ENCODE measurements around the gene STEAP3.

Gene STEAP3

DNA sequence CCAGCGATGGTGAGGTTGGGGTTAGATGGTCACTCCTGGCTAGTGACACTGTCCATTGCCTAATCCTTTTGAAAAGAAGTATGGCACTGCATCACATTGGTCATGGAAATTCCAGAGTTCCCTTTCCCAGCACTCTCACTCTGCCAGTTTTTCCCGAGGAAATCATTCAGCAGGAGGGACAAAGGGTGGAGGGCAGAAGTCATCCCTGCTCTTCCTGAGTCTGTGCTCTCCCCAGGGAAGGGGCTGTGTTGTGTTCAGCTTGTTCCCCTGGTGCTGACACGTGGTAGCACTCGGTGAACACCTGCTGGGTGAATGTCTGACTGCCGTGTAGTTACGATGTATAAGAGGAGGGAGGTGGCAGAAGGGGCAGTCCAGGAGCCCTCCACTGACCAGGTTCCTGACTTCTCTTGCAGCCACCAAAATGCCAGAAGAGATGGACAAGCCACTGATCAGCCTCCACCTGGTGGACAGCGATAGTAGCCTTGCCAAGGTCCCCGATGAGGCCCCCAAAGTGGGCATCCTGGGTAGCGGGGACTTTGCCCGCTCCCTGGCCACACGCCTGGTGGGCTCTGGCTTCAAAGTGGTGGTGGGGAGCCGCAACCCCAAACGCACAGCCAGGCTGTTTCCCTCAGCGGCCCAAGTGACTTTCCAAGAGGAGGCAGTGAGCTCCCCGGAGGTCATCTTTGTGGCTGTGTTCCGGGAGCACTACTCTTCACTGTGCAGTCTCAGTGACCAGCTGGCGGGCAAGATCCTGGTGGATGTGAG lies 21.6 kb downstream of the STEAP3 start:
- Mint-ChIP-seq H3K36me3 (ENCODE audit: low read depth) (no peaks in the 10 kb centered on the region), H3K4me1 (ENCODE audit: low read depth) (no peaks in the 10 kb centered on the region), H3K4me3 (no peak overlapping the region), H3K9me3 (no peaks in the 10 kb centered on the region), H3K27ac (no peak overlapping the region), H3K27me3 (no peaks in the 10 kb centered on the region)

DNA sequence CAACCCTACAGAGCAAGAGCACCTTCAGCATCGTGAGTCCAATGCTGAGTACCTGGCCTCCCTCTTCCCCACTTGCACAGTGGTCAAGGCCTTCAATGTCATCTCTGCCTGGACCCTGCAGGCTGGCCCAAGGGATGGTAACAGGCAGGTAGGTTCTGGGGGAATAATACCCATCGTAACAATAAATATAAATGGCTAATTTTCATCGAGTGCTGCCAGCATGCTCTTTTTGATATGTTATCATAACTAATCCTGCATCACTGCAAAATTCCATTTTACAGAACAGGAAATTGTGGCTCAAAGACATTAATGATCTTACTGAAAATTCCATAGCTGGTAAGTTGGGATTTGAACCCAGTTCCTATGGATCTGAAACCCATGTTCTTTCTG lies 22.2 kb downstream of the STEAP3 start:
- no peak overlapping the region for H3K27ac Mint-ChIP-seq
- no peaks in the 10 kb centered on the region for H3K9me3 Mint-ChIP-seq
- no peaks in the 10 kb centered on the region for H3K36me3 Mint-ChIP-seq (ENCODE audit: low read depth)
- H3K27me3 Mint-ChIP-seq, result no peaks in the 10 kb centered on the region
- no peaks in the 10 kb centered on the region for H3K4me1 Mint-ChIP-seq (ENCODE audit: low read depth)
- H3K4me3 Mint-ChIP-seq, result no peak overlapping the region

DNA sequence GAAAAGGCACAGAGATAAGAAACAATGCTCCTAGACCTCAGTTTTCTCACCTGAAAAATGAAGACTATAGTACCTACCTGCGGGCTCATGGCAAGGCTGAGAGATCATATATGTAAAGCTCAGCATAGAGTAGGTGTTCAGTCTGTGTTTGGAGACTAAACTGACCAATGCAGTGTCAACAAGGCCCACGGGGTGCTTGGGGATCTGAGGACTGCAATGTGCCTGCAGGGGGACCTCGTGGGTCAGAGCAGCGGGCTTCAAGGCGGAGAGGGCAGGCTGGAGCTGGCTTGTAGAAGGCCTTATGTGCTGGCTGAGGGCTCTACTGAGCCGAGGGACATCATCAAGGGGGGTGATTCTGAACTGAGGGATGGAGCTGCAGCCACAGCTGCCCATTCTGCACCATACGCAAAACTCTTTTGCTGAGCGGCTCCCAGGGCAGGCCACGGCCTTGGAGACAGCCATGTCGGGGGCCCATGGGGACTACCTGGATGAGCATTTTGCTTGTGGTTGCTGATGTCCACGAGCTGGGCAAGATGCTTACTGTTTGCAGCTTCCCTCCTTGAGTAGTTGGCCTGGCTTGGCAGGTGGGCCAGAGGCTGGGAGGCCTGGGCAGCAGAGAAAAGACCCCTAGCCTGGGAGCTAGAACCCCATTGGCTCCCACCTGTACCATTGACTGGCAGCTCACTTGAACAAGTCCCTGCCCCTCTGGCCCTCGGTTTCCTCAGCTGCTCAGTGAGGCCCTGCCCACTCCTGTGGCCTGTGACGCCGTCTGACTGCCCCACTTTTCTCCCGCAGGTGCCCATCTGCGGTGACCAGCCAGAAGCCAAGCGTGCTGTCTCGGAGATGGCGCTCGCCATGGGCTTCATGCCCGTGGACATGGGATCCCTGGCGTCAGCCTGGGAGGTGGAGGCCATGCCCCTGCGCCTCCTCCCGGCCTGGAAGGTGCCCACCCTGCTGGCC lies 23.5 kb downstream of the STEAP3 start:
- H3K27me3 Mint-ChIP-seq, result no peaks in the 10 kb centered on the region
- no peak overlapping the region for H3K27ac Mint-ChIP-seq
- no peaks in the 10 kb centered on the region for H3K9me3 Mint-ChIP-seq
- no peak overlapping the region for H3K4me3 Mint-ChIP-seq
- no peaks in the 10 kb centered on the region for H3K4me1 Mint-ChIP-seq (ENCODE audit: low read depth)
- H3K36me3 Mint-ChIP-seq (ENCODE audit: low read depth), result no peaks in the 10 kb centered on the region

DNA sequence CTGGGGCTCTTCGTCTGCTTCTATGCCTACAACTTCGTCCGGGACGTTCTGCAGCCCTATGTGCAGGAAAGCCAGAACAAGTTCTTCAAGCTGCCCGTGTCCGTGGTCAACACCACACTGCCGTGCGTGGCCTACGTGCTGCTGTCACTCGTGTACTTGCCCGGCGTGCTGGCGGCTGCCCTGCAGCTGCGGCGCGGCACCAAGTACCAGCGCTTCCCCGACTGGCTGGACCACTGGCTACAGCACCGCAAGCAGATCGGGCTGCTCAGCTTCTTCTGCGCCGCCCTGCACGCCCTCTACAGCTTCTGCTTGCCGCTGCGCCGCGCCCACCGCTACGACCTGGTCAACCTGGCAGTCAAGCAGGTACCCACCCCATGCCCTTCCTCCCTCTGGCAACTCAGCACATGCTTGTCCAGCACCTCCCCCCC lies 24.2 kb downstream of the STEAP3 start:
- Mint-ChIP-seq H3K4me3 (no peak overlapping the region), H3K27ac (no peak overlapping the region), H3K4me1 (ENCODE audit: low read depth) (no peaks in the 10 kb centered on the region), H3K27me3 (no peaks in the 10 kb centered on the region), H3K9me3 (no peaks in the 10 kb centered on the region), H3K36me3 (ENCODE audit: low read depth) (no peaks in the 10 kb centered on the region)

DNA sequence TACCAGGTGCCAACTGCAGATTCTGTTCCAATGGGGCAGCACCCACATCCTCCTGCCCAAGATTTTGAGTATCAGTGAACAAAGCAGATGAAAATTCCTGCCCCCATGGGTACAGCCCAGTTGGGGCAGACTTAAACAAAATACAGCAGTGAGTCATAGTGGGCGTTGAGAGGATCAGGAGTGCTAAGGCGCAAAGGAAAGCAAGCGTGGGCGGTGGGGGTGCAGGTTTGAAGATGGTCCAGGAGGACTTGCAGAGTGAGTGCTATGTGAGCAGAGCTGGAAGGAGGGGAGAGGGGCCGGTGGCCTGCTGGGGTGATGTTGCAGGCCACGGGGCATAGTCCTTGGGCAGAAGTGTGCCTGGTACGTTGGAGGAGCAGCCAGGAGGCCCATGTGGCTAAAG lies 24.7 kb downstream of the STEAP3 start:
- Mint-ChIP-seq H3K4me1 (ENCODE audit: low read depth) (no peaks in the 10 kb centered on the region), H3K4me3 (no peak overlapping the region), H3K36me3 (ENCODE audit: low read depth) (no peaks in the 10 kb centered on the region), H3K9me3 (no peaks in the 10 kb centered on the region), H3K27me3 (no peaks in the 10 kb centered on the region), H3K27ac (no peak overlapping the region)

DNA sequence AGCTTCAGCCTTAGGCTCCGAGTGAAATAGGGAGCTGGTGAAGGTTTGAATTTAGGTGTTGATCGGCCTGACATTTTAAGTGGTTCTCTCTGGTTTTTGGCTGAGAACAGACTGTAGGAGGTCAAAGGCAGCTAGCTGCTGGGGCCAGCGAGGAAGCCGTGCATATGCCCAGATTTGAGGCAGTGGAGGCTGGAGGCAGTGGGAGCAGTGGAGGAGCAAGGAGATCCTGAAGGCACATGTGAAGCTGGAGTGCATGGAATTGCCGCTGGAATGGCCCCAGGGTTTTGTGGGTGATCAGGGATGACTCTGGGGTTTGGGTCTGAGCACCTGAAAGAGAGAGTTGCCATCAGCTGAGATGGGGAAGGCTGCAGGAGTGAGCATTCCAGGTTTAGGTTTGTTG lies 25.1 kb downstream of the STEAP3 start:
- Mint-ChIP-seq H3K9me3 (no peaks in the 10 kb centered on the region), H3K4me3 (no peak overlapping the region), H3K4me1 (ENCODE audit: low read depth) (no peaks in the 10 kb centered on the region), H3K27me3 (no peaks in the 10 kb centered on the region), H3K27ac (no peak overlapping the region), H3K36me3 (ENCODE audit: low read depth) (no peaks in the 10 kb centered on the region)

DNA sequence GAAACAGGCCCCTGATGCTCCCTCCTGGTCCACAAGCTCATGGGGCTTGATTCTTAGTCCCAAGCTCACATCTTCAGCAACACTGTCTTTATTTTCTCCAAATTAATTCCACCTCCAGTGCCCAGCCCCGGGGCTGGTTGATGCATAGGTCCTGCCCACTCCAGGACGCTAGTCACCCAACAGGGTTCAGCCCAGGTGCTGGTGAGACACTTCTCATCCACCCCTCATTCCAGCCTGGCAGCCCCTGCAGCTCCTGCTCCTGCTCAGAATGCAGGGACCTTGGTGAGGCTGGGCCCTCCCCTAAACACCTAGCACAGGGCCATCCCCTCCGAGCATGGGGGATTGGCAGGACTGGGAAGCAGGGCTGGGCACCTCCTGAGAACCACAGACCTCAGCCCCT lies 25.7 kb downstream of the STEAP3 start:
- no peaks in the 10 kb centered on the region for H3K36me3 Mint-ChIP-seq (ENCODE audit: low read depth)
- no peaks in the 10 kb centered on the region for H3K4me1 Mint-ChIP-seq (ENCODE audit: low read depth)
- H3K27me3 Mint-ChIP-seq, result no peaks in the 10 kb centered on the region
- no peaks in the 10 kb centered on the region for H3K9me3 Mint-ChIP-seq
- H3K27ac Mint-ChIP-seq, result no peak overlapping the region
- H3K4me3 Mint-ChIP-seq, result no peak overlapping the region

DNA sequence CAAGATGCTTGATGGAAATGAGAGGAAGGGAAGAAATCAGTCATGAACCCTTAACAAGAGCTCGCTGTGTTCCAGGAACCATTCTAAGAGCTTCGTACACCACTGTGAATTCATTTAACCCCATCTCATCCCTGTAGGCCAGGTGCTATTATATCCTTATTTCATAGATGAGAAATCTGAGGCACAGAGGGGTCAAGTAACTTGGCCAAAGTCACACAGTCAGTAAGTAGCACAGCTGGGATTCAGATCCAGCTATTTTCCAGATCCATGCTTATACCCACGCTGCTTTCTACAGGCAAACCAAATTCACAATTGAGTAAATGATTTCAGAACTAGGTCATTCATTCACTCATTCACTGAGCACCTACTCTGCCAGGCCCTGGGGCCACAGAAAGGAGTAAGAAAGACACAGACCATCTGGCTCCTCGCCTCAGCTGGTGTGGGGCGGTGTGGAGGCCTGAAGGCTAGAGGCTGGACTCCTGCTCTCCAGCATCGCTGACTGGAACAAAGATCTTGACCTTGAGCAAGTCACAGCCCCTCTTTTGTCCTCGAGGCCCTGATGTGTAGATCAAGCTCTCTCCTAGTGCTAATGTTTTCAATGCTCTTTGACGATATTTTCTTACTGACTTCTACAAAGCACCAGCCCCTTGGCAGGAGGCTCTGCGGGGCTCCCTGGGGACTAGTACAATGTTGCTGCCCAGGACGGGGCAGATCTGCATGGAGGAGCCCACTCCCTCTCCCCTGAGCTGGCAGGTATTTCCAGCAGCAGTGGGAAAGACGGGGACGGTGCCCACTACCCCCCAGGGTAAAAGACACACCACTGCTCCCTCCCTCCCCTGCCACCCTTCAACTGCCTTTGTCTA lies 26.5 kb downstream of the STEAP3 start:
- Mint-ChIP-seq H3K4me1 (ENCODE audit: low read depth) (no peaks in the 10 kb centered on the region), H3K27ac (no peak overlapping the region), H3K36me3 (ENCODE audit: low read depth) (no peaks in the 10 kb centered on the region), H3K4me3 (no peak overlapping the region), H3K27me3 (no peaks in the 10 kb centered on the region), H3K9me3 (no peaks in the 10 kb centered on the region)

DNA sequence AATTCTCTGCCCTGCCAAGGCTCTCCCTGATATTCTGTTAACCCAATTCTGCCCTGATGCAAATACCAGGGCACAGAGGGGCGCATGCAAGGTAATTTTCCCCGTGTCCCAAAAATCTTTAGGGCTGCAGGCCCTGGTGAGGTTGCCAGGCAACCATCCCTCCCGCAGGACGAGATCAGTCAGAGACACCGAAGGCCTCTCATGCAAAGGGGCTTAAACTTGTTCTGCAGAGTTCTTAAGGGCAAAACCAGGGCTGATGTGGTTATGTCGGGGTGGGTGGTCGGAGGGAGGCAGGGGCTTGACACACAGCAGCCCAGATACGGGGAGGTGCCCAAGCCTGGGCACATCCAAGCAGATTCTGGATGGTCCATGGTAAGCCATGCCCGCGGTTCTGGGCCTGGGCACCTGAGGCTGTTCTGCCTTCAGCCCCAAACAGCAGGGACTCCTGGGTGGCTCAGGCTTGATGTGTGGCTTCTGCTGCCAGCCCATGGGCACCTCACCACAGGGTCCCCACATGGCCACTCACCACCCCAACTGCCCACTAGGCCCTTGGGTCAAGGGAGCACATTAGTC lies 27.2 kb downstream of the STEAP3 start:
- Mint-ChIP-seq H3K27me3 (no peaks in the 10 kb centered on the region), H3K4me1 (ENCODE audit: low read depth) (no peaks in the 10 kb centered on the region), H3K4me3 (no peak overlapping the region), H3K9me3 (no peaks in the 10 kb centered on the region), H3K36me3 (ENCODE audit: low read depth) (no peaks in the 10 kb centered on the region), H3K27ac (no peak overlapping the region)

DNA sequence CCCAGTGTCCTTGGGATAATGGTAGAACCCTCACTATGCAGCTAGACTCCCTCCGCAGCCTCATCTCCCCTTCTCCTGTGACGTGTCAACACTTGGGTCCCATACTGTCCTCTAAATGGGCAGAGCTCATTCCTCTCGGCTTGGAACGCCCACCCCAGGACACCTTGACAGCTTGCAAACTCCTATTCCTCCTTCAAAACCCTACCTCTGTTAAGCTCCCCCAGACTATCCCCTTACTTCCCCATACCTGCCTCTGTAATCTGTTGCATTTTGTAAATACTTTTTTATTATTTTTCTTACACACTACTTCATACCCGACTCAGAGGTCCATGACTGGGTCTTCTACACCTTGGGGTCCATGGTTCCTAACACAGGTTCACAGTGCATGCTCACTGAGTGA lies 28.0 kb downstream of the STEAP3 start:
- H3K9me3 Mint-ChIP-seq, result no peaks in the 10 kb centered on the region
- H3K27ac Mint-ChIP-seq, result no peak overlapping the region
- H3K4me1 Mint-ChIP-seq (ENCODE audit: low read depth), result no peaks in the 10 kb centered on the region
- no peaks in the 10 kb centered on the region for H3K36me3 Mint-ChIP-seq (ENCODE audit: low read depth)
- H3K4me3 Mint-ChIP-seq, result no peak overlapping the region
- H3K27me3 Mint-ChIP-seq, result no peaks in the 10 kb centered on the region

DNA sequence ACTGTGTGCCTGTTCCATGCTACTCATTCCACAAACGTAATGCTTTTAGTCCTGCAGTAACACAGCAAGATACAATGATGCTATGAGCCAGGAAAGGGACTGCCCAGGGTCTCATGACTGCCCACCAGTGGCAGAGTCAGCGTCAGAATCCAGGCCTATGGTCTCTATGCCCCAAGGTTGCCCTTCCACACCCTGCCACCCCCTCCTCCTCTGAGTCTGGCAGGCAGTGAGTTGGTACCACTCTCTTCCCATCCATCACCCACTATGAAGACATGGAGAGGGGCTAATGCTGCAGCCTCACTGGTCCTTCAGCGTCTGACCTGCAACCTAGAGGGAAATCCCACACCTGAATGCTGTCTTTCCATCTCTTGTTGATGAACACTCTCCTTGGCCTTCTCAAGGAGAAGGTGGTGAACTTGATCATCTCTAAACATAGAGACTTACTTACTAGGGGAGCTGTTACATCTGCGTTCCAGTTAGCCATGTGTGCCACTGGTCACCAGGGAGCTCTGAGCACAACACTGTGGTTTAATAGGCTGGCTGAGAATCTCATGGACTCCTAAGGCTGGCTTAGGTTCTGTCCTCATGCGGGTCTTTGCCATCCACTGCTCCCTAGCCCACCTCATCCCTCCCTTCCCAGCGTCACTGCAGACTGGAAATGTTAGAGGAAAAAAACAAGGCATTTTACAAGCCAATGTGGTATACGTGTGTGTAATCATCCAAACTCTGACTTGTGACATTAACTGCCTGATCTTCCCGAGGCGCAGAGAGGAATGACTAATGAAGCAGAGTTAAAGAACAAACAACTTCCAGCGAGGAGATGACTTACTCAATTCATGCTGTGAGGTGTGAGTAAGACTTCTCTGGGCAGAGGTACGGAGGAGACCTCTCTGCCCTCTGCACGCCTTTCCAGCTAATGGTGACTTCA lies 28.8 kb downstream of the STEAP3 start:
- H3K4me3 Mint-ChIP-seq, result no peak overlapping the region
- no peaks in the 10 kb centered on the region for H3K27me3 Mint-ChIP-seq
- no peaks in the 10 kb centered on the region for H3K4me1 Mint-ChIP-seq (ENCODE audit: low read depth)
- no peak overlapping the region for H3K27ac Mint-ChIP-seq
- no peaks in the 10 kb centered on the region for H3K9me3 Mint-ChIP-seq
- H3K36me3 Mint-ChIP-seq (ENCODE audit: low read depth), result no peaks in the 10 kb centered on the region

DNA sequence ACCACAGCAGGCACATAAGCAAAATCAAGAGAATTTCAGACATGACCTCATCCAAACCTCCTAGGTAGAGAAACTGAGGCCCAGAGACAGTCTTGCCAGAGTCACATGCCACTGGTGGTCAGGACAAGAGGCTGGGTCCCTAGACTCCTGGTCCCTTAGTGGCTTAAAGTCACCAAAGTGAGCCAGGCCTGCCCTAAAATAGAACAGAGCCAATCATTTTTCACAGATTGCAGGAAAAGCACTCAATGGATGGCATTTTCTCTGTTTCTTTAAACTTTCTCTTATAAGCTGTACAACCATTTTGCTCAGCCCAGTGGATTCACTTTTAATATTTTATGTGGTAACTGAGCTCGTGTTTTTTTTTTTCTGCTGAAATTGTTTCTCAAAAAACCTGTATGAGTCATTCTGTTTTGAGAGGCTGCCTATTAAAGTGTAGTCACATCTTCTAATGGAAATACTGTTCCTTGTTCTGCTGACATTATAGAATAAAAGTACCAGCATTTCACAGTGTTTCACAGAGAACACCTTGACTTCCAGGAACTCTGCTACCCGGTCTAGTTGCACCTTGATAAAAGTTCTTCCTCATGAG lies 29.6 kb downstream of the STEAP3 start:
- Mint-ChIP-seq H3K27ac (no peak overlapping the region), H3K36me3 (ENCODE audit: low read depth) (no peaks in the 10 kb centered on the region), H3K4me3 (no peak overlapping the region), H3K9me3 (no peaks in the 10 kb centered on the region), H3K27me3 (no peaks in the 10 kb centered on the region), H3K4me1 (ENCODE audit: low read depth) (no peaks in the 10 kb centered on the region)

DNA sequence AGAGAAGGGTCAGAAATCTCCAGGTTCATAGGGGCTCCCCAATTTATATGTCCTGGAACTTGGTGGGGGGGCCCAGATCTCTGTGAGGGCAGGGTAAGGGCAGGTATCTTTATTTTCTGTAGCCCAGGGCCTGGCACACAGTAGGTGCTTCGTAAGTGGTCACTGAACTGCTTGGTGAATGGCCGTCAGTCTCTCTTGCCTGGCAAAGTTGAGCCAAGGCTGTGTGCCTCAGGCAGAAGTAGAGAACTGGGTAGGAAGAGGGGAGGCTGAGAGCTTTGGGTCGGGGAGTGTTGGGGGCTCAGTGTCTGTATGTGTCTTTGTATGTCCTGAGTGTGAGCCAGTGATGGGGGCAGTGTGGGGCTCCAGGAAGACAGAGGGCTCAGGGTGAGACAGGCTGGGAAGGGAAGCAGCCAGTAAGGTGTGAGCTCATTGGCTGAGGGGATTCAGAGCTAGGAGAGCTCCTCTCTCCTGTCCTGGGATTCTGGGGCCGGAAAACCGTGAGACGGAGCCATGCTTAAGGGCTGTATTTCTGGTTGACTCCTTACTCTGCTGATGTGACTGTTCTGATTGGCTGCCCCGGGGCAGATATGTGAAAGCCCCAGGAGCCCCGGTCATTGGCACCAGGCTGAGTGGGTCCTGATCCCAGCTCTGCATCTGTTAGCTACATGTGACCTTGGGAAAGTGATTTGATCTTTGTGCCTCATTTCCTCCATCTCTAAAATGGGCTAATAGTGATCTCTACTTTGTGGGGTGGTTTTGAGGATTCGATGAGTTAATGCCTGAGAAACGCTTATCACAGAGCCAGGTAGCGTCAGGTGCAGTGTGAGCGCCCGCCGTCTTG lies 30.3 kb downstream of the STEAP3 start:
- H3K27me3 Mint-ChIP-seq, result no peaks in the 10 kb centered on the region
- no peak overlapping the region for H3K27ac Mint-ChIP-seq
- no peaks in the 10 kb centered on the region for H3K36me3 Mint-ChIP-seq (ENCODE audit: low read depth)
- H3K4me1 Mint-ChIP-seq (ENCODE audit: low read depth), result no peaks in the 10 kb centered on the region
- H3K4me3 Mint-ChIP-seq, result no peak overlapping the region
- H3K9me3 Mint-ChIP-seq, result no peaks in the 10 kb centered on the region
